Body of pancreas (tissue), 4 donors: ENCODE measurements around the gene AKTIP. TPM values are rescaled to one million over a fixed set of nuclear protein-coding genes. Genes with fewer than 3 reads are reported as not detected.
"Not testable (repeated sequence)": the region's sequence is repeated elsewhere in the genome, so short reads cannot be mapped to it uniquely, and the experiment has no call there.

Experiments used
- ATAC-seq: fragments of 150-250 bp; one replicate; pipeline ENCODE4 v1.9.1; 2016
- DNase-seq, 4 donors: peaks; one replicate each; pipeline ENCODE4 v3.0.0-alpha.2; 2019
- H3K27ac ChIP-seq, 4 donors: fragments of 200-600 bp; sonication (generic); 1 replicate in 3 of 4; 2 replicates in 1 of 4; pipeline versions ENCODE4 v1.5.1 to v1.6.1; 2016 to 2019; ENCODE audit warnings: mild to moderate bottlenecking in 1 of 4, mixed read lengths in 1 of 4, moderate library complexity in 1 of 4
- H3K27me3 ChIP-seq, 2 donors: fragments of 200-600 bp; sonication (generic); one replicate each; pipeline ENCODE4 v1.6.0; 2016; ENCODE audit warnings: mild to moderate bottlenecking in 1 of 2
- H3K36me3 ChIP-seq, 2 donors: fragments of 200-600 bp; sonication (generic); replicated peaks in 1 of 2; 2 replicates each; pipeline ENCODE4 v1.5.1; 2016; ENCODE audit warnings: low read depth in 2 of 2; ENCODE audit not compliant: insufficient read depth in 1 of 2
- H3K4me1 ChIP-seq: fragments of 200-600 bp; sonication (generic); one replicate; pipeline ENCODE4 v1.6.0; 2016
- H3K4me3 ChIP-seq, 2 donors: fragments of 200-600 bp; sonication (generic); 1 replicate in 1 of 2; 2 replicates in 1 of 2; pipeline ENCODE4 v1.5.1; 2016 to 2019
- H3K9me3 ChIP-seq, 3 donors: fragments of 200-600 bp; sonication (generic); 1 replicate in 2 of 3; 2 replicates in 1 of 3; pipeline ENCODE4 v1.5.1; 2016
- POLR2A ChIP-seq, 3 donors: fragments of 450-650 bp; IDR thresholded peaks; one replicate each; pipeline ENCODE4 v1.6.1; 2016; ENCODE audit warnings: antibody characterized with exemption in 3 of 3, mild to moderate bottlenecking in 2 of 3
- WGBS, 2 donors: methylation state at CpG; one replicate each; pipeline ENCODE4 v1.1.5; 2017; 5-methylcytosine and 5-hydroxymethylcytosine counted together
- intact Hi-C: fragments of 100-400 bp; cut with DNase I; formaldehyde crosslinking; loops from one replicate; pipeline ENCODE4 v1.15.1; 2023
- total RNA-seq, 2 donors: library from RNA; depleted of rRNA; stranded (reverse); fragments of >200 nt; gene quantifications; one replicate each; pipeline ENCODE4 v1.1.0, GENCODE V29; 2016
- TF ChIP-seq, protein P1 (sequence below), 7 experiments: fragments of 450-650 bp in 4 of 7; fragments of 200-600 bp in 3 of 7; sonication (generic) in 3 of 7; IDR thresholded peaks; one replicate each; pipeline ENCODE4 v1.5.1; 2016 to 2019; ENCODE audit warnings: antibody characterized with exemption in 7 of 7

The AKTIP gene
- total RNA-seq, 2 donors from 2014 or later, result 32.2 to 40.5 TPM

DNA sequence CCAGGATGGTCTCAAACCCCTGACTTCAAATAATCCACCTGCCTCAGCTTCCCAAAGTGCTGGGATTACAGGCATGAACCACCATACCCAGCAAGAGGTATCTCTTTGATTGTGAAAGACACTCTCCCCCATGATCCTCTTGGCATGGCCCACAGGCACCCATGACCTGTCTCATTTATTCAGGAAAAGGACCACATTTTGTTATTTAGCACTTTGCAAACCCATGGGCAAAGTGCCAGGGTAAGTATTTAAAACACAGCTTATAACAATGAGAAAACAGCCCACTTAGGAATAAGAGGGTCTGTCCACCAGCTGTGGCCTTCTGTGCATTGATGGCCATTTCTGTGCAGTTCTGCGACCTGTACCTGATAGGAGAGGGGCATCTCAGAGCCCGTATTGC is 12.8 kb upstream of the AKTIP start:
- Histone ChIP-seq H3K27ac (no peak overlapping the region), H3K36me3 (no peaks in the 10 kb centered on the region), H3K9me3 (no peaks in the 10 kb centered on the region), H3K27me3 (no peaks in the 10 kb centered on the region), H3K4me1 (peaks cover 16% of the 10 kb centered on the region), H3K4me3 (no peak overlapping the region)
- WGBS, 2 donors, result 81 to 83% methylated on average over 2 of the region's 2 CpGs
- ATAC-seq (no peak), DNase-seq (no peak)
- intact Hi-C loops, result no loop called here
- no peak for TF ChIP-seq POLR2A (IDR thresholded peaks at IDR 0.05)
- TF ChIP-seq, protein P1, sequence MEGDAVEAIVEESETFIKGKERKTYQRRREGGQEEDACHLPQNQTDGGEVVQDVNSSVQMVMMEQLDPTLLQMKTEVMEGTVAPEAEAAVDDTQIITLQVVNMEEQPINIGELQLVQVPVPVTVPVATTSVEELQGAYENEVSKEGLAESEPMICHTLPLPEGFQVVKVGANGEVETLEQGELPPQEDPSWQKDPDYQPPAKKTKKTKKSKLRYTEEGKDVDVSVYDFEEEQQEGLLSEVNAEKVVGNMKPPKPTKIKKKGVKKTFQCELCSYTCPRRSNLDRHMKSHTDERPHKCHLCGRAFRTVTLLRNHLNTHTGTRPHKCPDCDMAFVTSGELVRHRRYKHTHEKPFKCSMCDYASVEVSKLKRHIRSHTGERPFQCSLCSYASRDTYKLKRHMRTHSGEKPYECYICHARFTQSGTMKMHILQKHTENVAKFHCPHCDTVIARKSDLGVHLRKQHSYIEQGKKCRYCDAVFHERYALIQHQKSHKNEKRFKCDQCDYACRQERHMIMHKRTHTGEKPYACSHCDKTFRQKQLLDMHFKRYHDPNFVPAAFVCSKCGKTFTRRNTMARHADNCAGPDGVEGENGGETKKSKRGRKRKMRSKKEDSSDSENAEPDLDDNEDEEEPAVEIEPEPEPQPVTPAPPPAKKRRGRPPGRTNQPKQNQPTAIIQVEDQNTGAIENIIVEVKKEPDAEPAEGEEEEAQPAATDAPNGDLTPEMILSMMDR (IDR thresholded peaks at IDR 0.05), result no peak

DNA sequence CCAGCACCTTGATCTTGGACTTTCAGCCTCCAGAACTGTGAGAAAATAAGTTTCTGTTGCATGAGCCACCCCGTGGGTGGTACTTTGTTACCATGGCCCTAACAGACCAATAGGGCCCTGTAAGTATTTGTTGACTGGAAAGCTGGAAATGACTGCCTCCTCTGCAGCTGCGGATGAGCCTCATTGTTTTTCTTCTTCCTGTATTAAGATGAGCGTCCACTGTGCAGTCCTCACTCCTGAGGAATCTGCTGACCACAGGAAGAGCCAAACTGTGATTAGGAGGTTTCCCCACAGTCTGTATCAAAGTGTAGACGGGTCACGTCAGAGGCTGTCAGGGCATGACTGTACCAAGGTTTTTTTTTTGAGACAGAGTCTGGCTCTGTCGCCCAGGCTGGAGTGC is 12.2 kb upstream of the AKTIP start:
- Histone ChIP-seq H3K4me3 (no peak overlapping the region), H3K27ac (no peak overlapping the region), H3K27me3 (no peaks in the 10 kb centered on the region), H3K36me3 (no peaks in the 10 kb centered on the region), H3K4me1 (peaks cover 22% of the 10 kb centered on the region), H3K9me3 (no peaks in the 10 kb centered on the region)
- no peak for DNase-seq
- no peak for TF ChIP-seq POLR2A (IDR thresholded peaks at IDR 0.05)
- TF ChIP-seq, protein P1 (IDR thresholded peaks at IDR 0.05), result no peak
- ATAC-seq, result no peak
- intact Hi-C loops, result no loop called here
- 86 to 92% methylated on average over 3 to 6 of the region's 6 CpGs for WGBS, 2 donors

DNA sequence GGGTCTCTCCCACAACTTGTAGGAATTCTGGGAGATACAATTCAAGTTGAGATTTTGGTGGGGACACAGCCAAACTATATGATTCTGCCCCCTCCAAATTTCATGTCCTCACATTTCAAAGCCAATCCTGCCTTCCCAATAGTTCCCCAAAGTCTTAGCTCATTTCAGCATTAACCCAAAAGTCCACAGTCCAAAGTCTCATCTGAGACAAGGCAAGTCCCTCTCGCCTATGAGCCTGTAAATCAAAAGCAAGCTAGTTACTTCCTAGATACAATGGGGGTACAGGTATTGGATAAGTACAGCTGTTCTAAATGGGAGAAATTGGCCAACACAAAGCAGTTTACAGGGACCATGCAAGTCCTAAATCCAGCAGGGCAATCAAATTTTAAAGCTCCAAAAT is 9.8 kb upstream of the AKTIP start:
- H3K4me1 ChIP-seq, result peaks cover 26% of the 10 kb centered on the region
- ATAC-seq, H3K27ac ChIP-seq, intact Hi-C loops, H3K36me3 ChIP-seq, H3K27me3 ChIP-seq, DNase-seq, H3K9me3 ChIP-seq, H3K4me3 ChIP-seq: not testable (repeated sequence)
- WGBS, 2 donors, result 93 to 95% methylated on average over 1 of the region's 1 CpG

DNA sequence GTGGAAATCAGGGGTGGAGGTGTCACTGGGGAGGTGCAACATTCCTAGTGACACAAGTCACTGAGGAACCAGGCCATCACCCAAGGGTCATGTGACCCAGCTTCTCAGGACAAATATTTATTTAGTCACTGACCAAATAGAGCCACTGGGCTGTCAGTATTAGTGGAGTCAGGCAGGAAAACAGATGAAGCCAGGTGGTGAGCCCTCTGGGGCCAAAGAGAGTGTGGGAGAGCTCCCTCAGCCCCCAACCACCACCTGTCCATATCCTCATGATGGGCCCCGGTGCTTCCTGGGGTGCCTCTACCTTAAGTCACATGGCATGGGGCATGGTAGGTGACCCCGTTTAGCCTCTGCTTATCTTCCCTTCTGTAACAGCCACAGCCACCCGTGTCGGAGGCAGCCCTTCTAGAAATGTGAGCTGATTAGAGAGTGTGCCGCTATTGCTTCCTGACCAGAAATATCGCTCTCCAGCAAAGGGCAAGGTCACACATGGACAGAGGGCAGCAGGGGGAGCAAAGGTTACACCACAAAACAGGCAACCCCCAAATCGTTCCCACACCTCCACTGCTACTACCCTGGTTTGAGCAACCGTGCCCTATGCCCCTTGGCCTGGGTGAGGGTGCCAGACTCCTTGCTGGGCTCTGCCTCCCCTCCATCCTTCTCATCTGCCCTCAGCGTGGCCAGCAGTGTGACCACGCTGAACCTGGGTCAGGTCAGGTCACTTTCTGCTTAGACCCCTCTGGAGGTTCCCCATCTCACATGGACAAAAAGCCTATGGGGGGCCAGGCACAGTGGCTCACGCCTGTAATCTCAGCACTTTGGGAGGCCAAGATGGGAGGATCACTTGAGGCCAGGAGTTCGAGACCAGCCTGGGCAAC is 8.6 kb upstream of the AKTIP start:
- peak; percentile 63 to 83 (median 78) for DNase-seq
- Histone ChIP-seq H3K27ac (peak overlapping the region; percentile 59 to 79 (median 74)), H3K36me3 (no peaks in the 10 kb centered on the region), H3K9me3 (no peaks in the 10 kb centered on the region), H3K27me3 (no peaks in the 10 kb centered on the region), H3K4me3 (no peak overlapping the region), H3K4me1 (peaks cover 26% of the 10 kb centered on the region)
- 29 to 42% methylated on average over 8 to 12 of the region's 12 CpGs for WGBS, 2 donors
- TF ChIP-seq, protein P1 (IDR thresholded peaks at IDR 0.05), result peak in 4 of 7 experiments; percentile 17 to 47 (median 25)
- TF ChIP-seq POLR2A (IDR thresholded peaks at IDR 0.05), result peak in 2 of 3 donors; percentile 43 to 53
- intact Hi-C loops, result no loop called here
- ATAC-seq, result peak; percentile 87

GRCh38 chr16:53511084-53511402 is 8.0 kb upstream of the AKTIP start:
- intact Hi-C loops, result no loop called here
- peak overlapping the region; percentile 59 to 79 (median 74) for H3K27ac ChIP-seq
- no peak for ATAC-seq

More at GRCh38 chr16:53511084-53511402, 8.0 kb upstream of the AKTIP start:
- 73 to 75% methylated on average over 6 of the region's 6 CpGs for WGBS, 2 donors
- Histone ChIP-seq H3K4me1 (peaks cover 26% of the 10 kb centered on the region), H3K4me3 (no peak overlapping the region), H3K9me3 (no peaks in the 10 kb centered on the region), H3K36me3 (no peaks in the 10 kb centered on the region), H3K27me3 (no peaks in the 10 kb centered on the region)
- no peak for TF ChIP-seq POLR2A (IDR thresholded peaks at IDR 0.05)
- TF ChIP-seq, protein P1 (IDR thresholded peaks at IDR 0.05), result no peak
- no peak for DNase-seq
